Activated CD8-positive, alpha-beta memory T cell treated with anti-CD3 and anti-CD28 coated beads for 24 hours (primary cell): ENCODE measurements around the gene RUVBL1.

Experiments
- DNase-seq: peaks from one replicate; pipeline ENCODE4 v3.0.0-alpha.2; 2020

RUVBL1 gene

GRCh38 chr3:128131897-128132646, 8.5 kb upstream of the RUVBL1 start:
- DNase-seq = no peak

DNA sequence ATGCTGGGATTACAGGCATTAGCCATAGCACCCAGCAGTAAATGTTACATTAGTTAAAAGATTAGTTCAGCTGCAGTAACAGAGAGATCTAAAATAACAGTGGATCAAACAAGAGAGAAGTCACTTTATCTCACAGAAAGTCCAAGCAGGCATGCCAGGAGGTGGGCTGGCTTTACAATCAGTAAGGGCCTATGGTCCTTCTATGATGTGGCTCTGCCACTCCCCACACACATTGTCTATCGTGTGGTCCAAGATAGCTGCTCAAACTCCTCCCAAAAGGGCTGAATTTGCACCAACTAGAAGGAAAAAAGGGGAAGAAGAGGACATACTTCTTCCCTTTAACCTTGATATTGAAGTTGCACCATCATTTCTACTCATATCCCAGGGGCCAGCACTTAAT, 4.6 kb upstream of the RUVBL1 start:
- DNase-seq = no peak

DNA sequence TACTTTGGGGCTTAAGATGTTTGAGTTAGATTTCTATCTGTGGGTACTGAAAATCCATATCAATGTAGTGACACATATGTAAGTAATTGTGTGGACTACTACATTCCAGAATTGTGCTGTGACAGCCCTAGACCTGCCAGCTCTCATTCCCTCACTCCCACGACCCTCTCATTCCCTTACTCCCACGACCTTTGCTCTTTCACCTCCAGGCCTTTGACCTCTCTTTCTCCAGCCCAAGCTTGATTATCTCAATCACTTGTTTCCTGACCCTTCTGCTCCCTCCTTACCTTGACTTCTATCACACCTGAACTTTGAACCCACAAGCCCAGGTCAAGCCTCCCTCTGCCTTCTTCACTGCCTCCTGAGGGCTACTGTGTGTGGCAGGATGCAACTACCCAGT, 3.6 kb upstream of the RUVBL1 start:
- no peak for DNase-seq

GRCh38 chr3:128123156-128123537, 465 bp downstream of the RUVBL1 start:
- no peak for DNase-seq

DNA sequence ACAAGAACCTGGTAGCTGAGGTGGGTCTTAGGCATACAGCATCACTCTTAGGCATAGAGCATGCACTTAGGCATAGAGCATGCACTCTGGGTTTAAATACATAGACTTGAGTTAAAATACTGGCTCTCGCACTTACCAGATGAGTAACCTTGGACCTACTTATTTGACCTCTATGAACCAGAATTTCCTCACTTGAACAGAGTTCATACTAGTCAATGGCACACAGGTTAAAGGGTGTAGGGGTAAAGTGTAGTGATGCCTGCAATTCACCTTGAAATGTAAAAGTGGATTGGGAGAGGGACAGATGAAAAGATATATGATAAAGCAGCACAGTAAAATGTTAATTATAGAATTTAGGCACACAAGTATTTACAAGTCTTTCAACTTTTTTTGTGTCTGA, 1.6 kb downstream of the RUVBL1 start:
- DNase-seq = no peak

DNA sequence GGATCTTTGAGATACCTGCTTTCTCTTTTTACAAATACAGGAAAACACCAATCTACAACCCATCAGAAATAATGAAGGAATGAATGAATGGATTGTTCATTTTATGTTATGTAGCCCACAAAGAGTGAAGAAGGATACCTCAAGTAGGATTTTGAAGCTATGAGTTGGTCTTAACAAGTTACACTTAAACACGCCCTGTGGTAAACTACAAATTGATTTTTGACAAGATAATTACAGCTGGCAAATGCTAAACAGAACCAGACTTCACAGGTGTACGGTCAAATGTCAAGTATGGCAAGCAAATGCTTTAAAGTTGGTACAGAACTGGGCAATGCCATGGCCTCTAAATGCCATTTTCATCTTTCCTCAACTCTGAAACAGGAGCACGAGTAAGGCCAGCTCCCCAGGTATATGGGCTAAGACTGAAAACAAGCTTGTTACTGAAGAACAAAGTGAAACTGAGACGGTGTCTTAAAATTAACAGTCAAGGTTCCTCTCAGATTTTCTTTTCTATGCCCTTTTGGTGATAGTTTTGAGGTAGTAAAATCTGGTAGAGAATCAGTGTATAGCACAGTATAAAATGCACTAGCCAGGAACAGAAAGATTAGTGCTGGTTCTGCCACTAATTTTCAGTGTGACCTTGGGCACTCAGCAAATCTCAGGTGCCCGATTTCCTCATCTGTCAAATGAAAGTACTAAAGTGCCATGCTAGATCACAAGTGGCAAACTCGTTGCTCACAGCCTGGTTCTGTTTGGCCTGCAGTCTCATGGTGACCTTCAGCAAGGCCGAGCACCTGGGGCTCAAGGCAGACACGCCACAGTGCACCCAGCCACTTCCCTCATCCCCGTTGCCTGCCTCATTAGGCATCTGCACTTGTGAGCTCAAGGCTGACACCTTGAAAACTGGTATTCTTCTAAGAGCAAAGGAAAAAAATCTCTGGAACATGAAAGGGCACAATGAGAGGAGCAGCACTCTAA, 9.5 kb downstream of the RUVBL1 start:
- no peak for DNase-seq

GRCh38 chr3:128112357-128112968, 11.1 kb downstream of the RUVBL1 start:
- DNase-seq = peak; percentile 64

- DNase-seq = no peak
Observed at GRCh38 chr3:128111147-128111546, 12.5 kb downstream of the RUVBL1 start.

GRCh38 chr3:128107834-128108233, 15.8 kb downstream of the RUVBL1 start:
- DNase-seq = no peak

- DNase-seq = no peak
Observed at GRCh38 chr3:128103136-128103676, 20.4 kb downstream of the RUVBL1 start.

- no peak for DNase-seq
Observed at GRCh38 chr3:128100638-128101037, 23.0 kb downstream of the RUVBL1 start.

DNA sequence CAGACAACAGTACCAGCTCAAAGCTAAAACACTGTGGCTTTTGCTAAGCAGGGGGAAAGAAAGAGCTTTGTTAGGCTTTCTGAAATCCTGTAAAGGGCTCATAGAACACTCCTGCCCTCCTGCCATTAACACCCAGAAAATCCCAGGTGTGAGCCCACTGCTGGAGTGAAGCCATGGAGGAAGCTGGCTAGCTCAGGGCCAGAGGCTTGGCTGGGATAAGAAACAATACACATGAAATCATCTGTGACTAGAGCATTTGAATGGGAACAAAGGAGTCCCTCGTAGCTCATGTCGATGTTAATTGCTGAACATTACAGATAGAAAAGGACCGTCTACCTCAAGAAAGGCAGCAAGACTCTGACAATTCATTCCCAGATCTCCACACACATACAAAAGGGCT, 23.5 kb downstream of the RUVBL1 start:
- no peak for DNase-seq

DNA sequence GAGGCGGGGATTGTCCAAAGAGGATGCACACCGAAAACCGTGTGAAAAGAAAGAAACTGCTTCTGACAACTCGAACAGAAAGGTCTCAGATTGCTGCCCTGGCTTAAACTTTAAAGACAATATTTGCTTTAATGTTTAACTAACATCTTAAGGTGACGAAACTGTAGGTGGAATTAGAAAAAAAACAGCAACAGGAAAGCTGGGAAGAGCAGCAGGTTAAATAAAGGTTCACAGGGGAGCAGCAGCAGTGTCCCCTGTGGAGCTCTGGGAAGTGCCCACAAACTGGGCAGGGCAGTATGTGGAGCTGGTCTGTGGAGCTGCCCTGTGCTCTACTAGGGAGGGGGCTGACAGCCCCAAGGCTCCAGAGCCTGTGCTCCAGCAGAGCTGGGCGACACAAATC, 25.4 kb downstream of the RUVBL1 start:
- DNase-seq = no peak

DNA sequence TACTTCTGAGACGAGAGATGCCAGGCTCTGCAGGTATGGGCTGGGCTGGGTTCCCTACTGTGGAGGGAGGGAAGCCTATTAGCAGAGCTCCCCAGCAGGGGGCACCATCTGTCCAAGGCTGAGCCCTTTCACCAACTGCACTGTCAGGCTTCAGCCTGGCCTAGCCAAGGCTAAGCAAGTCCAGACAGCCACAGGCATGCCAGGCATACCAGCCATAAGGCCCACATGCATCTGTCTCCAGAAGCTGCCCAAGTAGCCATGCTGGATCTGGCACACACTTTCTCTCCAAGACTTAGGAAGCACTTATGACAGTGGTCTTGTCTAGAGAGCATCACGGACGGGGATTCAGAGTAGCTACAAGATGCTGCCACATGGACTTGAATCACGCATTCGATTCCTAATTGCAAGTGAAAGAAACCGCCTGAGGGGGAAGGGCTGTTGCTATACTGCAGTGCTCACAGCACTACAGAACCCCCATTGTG, 28.3 kb downstream of the RUVBL1 start:
- peak; percentile 88 for DNase-seq

DNA sequence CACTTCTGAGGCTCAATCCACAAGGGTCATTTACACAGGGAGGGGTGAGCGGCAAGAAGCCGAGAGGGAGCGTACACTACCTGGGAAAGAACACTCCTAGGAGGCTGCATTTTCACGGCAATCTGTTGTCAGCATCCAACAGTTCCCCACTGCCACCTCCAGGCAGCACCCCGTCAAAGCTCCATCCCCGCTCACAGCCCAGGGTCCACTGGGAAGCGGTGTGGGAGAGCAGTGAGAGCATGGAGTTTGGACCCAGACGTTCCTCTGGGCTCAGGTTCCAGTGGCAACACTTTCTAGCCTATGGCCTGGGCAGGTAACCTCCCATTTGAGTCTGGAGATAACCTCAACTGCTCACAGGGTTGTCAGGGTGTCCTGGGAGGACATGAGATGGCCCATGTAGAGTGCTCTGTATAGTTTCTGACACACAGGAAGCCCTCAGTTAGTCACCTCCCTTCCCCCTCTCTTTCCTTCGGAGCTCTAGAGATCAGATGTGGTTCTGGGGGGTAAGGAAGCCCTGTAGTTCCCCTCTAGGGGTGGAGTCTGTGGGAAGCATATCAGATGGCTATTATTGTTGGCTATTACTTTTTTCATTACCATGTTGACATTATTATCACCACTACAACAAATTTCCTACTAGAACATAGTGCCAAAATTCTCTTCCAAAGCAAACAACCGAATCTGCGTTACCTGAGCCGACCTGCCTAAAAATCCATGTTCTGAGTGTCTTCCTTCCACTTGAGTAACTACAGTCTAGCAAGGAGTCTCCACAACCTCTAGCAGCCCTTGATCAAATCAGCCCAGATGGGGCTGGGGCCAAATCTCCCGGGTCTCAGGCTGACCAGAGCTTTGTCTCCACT, 29.1 kb downstream of the RUVBL1 start:
- no peak for DNase-seq

GRCh38 chr3:128091586-128091985, 32.0 kb downstream of the RUVBL1 start:
- DNase-seq = no peak

DNA sequence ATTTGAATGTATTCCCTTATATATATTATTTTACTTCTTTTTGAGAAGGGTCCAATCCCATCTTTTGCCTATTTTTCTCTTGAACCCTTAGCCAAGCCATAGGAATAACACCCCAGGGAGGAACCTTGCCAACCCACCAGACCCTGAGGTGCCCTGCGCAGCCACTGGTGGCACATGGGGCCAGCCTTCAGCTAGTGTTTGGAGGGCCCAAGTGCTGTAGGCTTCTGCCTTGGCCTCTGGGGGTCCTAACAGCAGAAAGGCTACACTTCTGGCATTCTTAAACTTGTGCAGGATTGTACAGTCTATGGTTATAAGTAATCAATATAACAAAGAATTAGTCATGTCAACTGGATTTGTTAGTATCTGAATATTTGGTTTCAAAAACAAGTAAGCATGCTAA, 34.5 kb downstream of the RUVBL1 start:
- DNase-seq = no peak

GRCh38 chr3:128084675-128085021, 39.0 kb downstream of the RUVBL1 start:
- no peak for DNase-seq

DNA sequence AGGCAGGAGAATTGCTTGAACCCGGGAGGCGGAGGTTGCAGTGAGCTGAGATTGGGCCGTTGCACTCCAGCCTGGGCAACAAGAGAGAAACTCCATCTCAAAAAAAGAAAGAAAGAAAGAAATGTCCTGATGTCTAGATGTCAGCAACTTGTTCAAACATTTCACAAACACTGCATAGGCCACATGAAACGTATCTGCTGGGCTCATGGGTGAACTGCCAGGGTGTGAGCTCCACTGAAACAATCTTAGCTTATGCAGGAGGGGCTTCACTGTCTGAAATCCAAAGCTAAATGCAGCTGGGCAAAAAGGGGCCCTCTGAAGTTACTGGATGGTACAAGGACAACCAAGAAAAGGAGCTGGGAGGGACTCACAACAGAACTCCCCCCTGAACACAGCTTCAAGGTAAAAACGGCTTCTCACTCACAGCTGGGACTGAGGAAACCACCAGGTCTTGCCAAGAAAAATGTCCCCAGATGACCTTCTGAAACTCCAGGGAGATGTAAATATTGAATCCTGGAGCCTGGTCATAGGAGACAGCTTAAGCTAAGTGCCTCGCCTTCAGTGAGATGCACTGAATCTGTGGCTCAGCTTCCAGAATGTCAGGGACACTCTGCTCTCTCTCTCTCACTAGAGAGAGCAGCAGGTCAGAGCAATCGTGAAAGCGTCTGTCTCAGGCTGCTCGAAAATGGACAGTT, 39.5 kb downstream of the RUVBL1 start:
- no peak for DNase-seq

DNA sequence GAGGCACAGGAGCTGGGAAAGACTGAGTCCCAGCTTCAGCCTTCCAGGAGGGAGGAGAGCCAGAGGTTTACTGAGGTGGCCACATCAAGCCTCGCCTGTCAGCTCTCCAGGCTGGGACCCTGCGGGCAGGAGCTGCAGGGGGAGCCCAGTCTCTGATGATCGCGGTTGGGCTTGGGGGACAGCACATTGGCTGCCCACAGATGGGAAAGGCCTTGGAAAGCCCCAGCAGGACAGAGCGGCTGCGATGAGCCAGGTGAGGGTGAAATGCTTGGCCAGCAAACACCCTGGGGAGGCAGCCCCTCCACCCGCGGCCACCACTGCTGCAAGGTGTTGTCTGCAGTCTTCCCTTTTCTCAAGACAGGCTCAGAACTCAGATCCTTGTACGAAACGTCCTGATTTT, 40.2 kb downstream of the RUVBL1 start:
- DNase-seq = no peak

GRCh38 chr3:128082546-128082945, 41.1 kb downstream of the RUVBL1 start:
- DNase-seq = no peak

DNA sequence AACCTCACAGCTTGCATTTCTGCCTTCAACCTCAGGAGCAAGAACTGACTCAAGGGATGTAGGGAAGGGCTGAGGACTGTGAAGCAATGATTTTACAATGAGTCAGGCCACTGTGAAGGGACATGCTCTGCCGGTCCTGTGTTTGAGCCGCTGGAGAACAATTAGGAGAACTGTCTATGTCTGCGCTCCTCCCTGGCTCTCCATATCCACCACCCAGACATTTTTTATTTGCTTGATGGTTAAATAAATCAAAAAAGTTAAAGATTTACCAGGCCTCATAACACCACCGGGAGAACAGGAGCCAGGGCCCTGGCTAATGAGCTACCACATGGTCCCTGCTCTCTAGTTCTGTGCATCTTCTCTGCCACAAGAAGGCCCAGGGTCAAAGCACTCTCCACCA, 41.8 kb downstream of the RUVBL1 start:
- DNase-seq = no peak
